ENCODE data around the gene ATXN10.
"Not testable (repeated sequence)": the region's sequence is repeated elsewhere in the genome, so short reads cannot be mapped to it uniquely, and the experiment has no call there.

The ATXN10 gene

DNA sequence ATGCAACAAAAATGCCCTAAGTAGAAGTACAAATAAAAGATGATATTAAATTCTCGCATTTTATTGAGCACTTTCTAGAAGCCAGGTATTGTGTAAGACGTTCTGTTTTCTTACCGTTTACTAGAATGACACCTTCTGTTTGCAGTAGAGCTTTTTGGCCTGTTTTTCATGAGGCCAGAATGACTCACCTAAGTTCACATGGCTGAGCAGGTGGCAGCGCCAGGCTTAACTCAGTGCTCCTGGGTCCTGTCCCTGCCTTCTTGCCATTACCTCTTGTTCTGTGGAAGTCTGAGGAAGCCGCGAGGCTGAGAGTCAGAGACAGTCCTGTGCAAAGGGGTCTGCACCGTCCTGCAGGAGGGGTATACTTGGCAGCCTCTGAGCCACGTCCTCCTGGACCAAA lies 113.8 kb downstream of the ATXN10 start:
- DNase-seq (ENCODE audit: low spot score), result peak; percentile 14

DNA sequence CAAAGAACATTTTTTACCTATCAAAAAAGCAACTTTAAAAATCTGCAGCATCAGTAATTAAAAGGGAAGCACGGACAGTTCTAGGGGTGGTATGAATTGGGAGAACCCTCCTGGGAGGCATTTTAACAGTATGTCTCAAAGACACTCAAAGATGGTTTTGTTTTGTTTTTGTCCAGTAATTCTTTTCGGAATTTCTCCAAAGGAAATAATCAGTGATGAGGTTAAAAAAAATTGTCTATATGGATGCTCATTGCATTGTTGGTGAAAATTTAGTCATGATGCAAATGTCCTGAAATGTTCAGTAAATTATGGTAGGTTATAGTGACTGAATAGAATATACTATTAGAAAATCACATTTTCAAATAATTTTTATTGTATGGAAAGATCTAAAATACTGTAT lies 115.1 kb downstream of the ATXN10 start:
- DNase-seq (ENCODE audit: low spot score), result no peak

DNA sequence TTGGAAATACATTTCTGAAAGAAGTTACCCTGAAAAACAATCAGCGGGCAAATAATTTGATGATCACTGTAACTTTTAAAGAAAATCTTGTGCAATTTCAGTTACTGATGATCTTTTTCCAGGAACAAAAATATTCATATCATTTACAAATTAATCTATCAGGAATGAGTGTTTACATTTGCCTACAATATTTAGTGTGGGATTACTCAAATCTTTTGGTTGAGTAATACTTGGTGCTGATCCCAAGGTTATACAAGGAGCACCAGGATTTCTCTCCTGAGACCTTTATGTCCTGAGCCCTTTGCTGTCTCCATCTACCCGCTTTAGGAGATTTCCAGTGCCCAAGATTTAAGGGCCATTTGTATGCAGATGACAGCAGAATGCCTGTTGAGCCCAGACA lies 116.1 kb downstream of the ATXN10 start:
- no peak for DNase-seq (ENCODE audit: low spot score)

DNA sequence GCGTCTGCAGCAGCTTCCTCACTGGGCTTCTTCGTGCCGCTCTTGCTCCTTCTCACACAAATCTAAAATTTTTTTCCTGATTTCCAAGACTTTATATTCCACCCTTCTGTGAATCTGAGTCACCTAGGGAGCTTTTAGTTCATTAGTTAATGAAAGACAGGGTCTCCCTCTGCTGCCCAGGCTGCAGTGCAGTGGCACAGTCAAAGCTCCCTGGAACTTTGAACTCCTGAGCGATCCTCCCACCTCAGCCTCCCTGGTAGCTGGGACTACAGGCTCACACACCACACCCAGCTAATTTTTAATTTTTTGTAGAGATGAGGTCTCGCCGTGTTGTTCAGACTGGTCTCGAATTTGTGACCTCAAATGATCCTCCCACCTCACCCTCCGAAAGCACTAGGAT lies 116.9 kb downstream of the ATXN10 start:
- DNase-seq (ENCODE audit: low spot score), result no peak

DNA sequence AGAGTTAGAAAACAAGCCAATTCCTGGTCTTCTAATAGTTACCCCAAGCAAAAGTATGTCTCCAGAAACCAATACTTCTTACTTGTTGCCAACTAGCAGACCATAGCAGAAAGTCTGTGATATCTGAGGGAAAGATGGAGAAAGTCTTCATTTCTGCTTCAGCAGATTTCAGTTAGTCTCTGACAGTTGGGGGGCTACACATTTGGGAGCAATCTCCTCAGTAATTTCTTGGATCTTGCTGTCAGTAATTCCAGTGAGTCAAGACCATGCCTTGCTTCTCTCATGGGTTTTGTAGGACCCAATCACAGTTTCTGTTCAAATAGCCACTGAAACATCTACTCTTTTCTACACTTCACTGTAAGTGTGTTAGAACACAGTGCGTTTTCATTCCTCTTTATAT lies 118.8 kb downstream of the ATXN10 start:
- no peak for DNase-seq (ENCODE audit: low spot score)

DNA sequence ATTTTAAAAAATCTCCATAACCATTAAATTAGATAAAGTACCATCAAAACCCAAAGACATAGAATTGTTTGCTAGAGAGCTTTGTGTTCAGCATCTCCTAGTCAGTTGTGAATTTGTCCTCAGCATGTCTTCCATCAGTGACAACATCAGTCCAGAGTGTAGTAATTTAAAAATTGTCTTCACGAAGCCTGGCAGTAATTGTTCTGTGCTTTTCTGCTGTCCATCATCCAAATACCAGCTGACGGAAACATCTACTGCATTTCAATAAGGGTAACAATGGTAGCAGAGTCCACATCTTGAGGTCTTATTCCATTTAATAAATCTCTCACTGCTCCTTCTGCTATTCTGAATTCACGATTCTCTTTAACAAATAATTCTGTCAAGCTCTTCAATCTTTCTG lies 121.5 kb downstream of the ATXN10 start:
- DNase-seq (ENCODE audit: low spot score), result no peak

DNA sequence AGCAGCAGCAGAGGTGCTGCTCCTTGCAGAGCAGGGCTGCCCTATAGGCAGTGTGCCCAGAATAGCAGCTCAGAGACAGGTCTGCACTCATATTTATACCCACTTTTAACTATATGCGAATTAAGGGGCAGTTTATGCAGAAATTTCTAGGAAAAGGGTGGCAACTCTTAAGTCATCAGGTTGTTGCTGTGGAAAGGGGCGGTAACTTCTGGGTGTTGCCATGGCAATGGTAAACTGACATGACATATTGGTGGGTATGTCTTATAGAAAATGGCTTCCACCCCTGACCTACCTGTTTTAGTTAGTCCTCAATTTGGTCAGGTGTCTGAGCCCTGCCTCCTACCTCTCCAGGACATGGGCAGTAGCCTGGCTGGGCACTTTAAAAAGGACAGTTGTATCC lies 122.3 kb downstream of the ATXN10 start:
- DNase-seq (ENCODE audit: low spot score), result no peak

DNA sequence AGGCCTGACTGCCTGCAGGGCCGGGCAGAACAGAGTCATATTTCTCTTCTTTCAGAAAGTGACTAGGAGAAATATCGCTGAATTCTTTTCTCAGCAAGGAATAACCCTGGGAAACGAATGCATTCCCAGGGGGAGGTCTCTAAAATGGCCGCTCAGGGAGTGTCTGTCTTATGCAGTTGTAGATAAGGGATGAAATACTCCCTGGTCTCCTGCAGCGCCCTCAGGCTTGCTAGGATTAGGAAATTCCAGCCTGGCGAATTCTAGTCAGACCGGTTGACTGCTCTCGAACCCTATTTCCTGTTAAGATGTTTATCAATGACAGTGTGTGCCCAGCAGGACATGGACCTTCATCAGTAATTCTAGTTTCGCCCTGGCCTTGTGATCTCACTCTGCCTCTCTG lies 124.4 kb downstream of the ATXN10 start:
- not testable (repeated sequence) for DNase-seq (ENCODE audit: low spot score)

DNA sequence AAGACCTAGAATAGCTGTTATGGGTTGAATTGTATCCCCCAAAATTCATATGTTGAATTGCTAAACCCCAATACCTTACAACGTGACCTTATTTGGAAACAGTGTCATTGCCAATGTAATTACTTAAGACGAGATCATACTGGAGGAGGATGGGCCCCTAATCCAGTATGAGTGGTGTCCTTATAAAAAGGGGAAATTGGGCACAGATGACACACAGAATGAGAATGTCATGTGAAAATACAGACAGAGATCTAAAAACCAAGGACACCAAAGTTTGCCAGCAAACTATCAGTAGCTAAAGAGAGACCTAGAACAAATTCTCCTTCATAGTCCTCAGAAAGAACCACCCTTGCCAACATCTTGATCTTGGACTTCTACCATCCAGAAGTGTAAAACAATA lies 127.7 kb downstream of the ATXN10 start:
- no peak for DNase-seq (ENCODE audit: low spot score)

DNA sequence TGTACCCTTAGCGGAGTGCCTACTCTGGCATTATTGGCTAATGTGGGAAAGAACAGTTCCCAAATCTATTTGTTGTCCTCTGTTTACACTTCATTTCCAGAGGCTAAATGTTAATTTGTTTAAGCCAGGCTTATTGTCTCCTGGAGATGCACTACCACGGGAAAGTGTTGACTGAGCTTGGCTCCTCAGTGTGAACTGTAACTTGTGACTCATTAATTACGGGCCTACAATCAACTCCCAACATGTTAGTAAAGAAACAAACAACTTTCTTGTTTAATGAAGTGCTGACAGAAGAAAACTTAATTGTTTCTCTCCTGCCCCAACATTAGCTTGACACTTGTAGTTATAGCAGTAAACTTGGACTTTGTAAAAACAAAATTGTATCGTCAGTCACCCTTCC lies 130.4 kb downstream of the ATXN10 start:
- DNase-seq (ENCODE audit: low spot score), result no peak

DNA sequence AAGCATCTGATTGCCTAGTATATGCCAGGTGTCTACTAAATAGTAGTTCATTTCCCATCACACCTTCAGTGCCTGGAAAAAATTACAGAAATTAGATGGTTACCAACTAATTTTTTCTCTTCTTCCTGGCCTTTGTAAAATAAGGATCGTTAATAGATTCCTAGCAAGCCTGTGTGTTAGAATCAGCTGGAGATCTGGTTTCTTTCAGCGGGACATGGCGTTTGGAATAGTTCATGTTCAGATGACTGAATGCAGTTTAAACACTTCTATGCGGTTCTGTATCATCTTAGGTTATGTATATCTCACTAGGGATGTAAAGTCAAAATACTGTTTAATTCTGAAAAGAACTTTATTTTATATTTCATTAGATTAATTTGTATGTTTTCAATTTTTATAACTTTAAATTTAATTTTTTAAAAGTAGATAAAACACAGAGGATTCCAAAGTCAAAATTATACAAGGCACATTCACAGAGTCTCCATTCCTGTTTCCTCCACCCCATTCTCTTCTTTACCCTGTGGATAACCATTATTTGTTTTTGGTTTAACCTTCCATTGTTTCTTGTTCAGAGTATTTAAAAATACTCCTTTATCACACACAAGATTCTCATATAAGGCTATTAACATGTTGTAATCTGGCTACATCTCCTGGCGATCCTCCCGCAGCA lies 132.8 kb downstream of the ATXN10 start:
- DNase-seq (ENCODE audit: low spot score), result no peak

DNA sequence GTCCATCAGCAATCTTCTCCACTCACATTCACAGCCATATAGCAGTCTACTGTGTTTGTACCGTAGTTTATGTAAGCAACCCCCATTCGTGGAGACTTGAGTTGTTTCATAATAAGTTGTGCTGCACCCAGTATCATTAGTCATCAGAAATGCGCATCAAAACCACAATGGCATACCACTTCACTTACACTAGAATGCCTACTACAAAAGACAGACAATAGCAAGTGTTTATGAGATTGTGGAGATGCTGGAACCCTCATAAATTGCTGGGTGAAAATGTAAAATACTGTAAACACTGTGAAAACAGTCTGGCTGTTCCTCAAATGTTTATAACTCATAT lies 133.3 kb downstream of the ATXN10 start:
- no peak for DNase-seq (ENCODE audit: low spot score)

DNA sequence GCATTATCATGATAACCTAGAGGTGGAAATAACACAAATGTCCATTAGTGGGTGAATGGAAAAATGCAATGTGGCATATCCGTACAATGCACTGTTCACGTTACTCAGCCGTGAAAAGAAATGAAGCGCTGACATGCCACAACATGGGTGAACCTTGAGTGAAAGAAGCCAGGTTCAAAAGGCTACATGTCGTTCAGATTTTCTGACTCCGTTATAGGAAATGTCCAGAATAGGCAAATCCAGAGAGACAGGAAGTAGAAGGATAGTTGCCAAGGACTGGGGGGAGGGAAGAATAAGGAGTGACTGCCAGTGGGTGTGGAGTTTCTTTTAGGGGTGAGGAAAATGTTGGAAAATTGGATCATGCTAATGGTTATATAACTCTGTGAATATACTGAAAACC lies 133.8 kb downstream of the ATXN10 start:
- no peak for DNase-seq (ENCODE audit: low spot score)

DNA sequence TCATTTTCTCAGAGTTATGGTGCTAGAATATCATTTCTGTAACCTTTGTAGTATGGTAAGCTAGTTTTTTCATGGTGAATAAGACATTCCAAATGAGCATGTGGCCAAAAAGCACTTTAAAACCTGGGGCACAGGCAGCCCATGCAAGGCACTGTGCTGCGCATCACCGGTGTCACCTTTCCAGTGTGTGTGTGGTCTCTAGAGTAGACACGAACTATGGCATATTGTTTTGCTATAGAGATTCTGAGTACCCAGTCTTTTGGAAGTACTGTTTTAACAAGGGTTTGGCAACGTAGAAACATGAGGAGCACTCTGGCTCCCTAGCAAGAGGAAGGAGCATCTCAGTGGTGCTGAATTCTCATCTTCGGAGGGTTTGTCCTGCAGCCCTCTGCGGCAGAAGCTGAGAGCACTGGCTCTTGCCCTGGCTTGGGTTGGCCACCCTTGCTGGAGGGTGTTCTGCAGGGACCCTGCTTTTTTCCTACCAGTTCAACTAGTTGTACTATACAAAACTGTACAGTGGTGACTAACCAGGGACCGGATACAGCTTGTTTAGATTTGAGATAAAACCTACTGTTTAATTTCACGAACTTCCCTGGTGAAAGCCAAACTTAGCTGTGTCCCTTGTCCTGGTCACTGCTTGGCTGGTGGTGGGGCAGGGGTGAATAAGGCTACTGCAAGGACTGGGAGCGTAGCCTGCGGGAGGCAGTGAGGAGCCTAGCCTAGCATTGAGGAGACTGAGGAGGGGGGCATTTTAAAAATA lies 135.7 kb downstream of the ATXN10 start:
- no peak for DNase-seq (ENCODE audit: low spot score)

DNA sequence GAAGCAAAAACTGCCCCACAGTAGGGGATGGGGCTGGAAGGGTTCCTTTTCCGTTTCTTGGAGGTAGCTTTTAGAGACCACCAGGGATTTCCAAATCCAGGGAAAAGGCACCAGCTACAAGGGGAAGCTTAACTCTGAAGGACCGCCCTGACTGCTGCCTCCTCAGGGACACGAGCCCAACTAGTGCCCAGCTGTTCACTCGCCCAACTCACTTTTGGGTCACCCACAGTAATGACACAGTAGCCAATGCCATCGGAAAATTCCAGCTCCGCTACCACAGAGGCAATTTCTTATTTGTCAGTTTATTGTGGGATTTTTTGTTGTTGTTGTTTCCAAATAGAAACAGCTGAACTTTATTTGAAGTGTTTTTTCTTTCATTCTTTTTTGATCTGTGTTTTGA lies 141.3 kb downstream of the ATXN10 start:
- DNase-seq (ENCODE audit: low spot score), result no peak

DNA sequence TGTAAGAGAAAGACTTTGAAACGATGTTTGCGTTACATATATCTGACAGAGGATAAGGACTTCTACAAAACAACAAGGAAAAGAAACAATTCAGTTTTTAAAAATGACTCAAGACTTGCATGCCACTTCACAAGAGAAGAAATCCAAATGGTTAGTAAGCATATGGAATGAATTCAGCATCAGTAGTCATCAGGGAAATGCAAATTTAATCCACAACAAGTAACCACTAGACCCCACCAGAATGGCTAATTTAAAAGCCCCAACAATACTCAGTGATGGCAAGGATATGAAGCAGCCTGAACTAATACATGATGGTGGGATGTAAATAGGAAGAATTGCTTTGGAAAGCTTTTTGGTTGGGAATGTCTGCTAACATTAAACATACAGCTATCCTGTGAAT lies 142.6 kb downstream of the ATXN10 start:
- no peak for DNase-seq (ENCODE audit: low spot score)

DNA sequence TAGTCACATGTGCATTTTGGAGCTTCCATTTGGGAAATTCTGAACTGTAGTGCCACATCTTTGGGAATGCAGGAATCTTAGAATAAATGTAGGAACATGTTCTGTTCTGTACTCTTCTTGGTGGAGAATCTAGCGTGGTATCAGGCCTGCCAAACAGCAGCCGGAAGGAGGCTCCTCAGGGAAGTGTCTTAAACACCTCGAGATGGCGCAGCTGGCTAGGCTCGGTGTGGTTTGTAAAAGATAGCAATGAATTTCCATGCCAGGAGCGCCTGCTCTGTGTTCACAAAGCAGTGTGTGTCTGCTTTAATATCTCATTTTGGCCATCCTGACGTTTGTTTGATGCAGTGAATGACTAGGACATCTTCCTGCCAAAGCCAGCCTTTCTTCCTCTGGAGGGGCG lies 145.1 kb downstream of the ATXN10 start:
- DNase-seq (ENCODE audit: low spot score), result no peak

DNA sequence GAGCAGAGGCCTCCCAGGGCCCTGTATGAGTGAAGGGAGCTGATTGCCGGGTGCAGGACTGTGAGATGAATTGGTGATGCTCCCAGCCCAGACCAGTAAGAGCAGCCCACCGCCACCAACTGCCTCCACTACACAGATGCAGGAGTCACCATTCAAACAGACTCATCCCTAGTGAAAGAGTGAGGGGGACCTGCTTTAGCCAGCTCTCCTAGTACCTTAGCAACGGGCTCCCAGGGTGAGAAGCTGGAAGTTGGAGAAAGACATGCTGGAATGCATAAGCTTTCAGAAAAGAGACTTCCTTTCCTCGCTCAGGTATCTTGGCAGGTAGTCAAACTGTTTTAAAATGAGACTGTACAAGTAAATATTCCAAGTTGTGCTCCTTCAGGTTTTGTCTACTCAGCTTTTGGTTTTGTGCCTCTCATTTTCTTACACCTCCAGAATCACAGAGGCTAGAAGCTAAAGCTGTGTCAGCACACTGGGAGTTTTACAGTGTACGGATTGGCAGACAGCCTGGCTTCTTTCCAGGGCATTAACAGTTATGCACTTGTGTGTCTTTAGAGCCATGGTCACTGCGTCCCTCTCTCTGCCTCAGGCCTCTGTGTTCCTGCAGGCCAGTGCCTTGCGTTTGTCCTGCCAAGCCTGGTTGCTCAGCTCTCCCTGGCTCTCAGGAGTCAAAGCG lies 146.2 kb downstream of the ATXN10 start:
- peak; percentile 93 for DNase-seq (ENCODE audit: low spot score)

DNA sequence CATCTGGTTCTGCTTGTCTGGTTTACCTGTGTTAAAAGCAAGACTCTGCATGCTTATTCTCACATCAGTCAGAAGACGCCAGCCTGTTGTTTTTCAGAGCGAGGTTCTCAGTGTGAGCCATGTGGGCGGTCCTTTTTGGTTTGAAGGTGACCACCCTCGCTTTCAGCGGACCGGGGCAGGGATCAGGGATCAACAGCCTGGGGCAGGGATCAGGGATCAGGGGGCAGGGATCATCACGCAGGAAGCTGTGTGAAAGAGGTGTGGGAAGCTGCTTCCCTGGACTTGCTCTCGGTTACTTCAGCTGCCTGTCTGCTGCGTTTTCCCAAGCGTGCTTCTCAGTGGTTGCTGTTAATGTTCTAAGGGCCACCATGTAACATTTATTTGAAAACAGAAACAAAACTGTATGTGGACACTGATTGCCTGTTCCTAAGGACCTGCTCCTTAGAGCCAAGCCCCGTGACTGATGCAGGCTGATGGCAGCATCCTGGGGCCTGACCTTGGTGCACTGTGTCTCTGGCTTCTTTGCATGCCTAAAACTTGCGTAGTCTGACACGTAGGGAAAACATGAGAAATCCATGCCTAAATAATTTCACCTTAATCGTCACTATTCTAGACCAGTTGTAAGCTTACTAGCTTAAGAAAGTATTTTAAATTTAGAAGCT lies 146.9 kb downstream of the ATXN10 start:
- no peak for DNase-seq (ENCODE audit: low spot score)

DNA sequence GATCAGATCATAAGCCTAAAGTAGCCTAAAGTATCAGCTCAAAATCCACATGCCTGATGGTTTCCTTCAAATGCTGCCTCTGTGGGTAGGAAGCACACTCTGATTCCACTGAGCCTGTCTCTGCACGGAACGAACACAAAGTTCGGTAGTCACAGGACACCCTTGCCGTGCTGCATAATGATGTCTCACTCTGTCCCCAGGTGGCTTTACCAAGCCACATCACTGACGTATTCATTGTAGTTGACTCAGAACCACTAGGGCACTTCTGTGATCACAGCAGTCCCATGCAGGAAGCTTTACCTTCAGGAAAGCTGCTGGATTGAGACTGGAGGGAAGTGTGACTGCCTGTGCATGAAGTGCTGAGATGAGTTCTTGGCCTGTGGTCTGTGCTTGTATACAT lies 147.7 kb downstream of the ATXN10 start:
- DNase-seq (ENCODE audit: low spot score), result no peak

DNA sequence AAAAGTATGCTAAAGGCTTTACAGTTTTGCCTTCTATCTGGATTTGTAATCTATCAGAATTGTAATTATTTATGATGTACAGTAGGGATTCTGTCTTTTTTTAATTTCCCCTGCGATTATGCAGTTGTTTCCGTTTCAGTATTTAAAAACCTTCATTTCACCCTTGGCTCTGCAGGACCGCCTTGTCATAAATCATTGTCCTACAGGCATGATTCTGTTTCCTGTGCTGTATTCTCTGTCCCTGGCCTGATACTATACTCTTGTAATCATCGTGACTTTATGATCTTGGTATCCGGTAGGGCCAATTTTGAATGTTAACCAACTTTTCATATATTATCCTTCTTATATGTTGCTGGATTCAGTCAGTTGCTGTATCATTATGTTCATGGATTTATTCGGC lies 151.7 kb downstream of the ATXN10 start:
- DNase-seq (ENCODE audit: low spot score), result no peak

DNA sequence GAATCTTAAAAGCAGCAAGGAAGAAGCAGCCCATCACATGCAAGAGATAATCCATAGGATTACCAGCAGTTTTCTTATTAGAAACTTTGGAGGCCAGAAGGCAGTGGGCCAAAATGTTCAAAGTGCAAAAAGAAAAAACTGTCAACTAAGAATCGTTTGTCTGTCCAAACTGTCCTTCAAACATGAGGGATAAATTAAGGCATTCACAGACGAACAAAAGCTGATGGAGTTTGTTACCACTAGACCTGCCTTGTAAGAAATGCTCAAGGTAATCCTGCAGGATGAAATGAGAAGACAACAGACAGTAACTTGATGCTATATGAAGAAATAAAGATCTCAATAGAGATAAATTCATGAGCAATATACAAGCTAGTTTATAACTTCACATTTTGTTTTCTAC lies 154.9 kb downstream of the ATXN10 start:
- no peak for DNase-seq (ENCODE audit: low spot score)

DNA sequence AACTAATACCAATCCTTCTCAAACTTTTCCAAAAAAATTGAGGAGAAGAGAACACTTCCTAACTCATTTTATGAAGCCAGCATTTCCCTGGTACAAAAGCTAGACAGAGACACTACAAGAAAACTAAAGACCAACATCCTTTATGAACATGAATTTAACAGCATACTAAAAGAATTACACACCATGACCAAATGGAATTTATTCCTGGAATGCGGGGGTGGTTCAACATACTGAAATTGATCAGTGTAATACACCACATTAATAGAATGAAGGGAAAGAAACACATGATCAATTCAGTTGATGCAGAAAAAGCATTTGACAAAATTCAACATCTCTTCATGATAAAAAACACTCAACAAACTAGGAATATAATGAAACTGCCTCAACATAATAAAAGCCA lies 157.2 kb downstream of the ATXN10 start:
- DNase-seq (ENCODE audit: low spot score), result no peak

Measured in pons (tissue), 1 donor.